ENCODE measurements around the gene TMEM63A. TPM values are rescaled to one million over a fixed set of nuclear protein-coding genes. Genes with fewer than 3 reads are reported as not detected.
A peak's percentile ranks its signal among the peaks of the same experiment; 100 is the strongest.
"Not testable (repeated sequence)": the region's sequence is repeated elsewhere in the genome, so short reads cannot be mapped to it uniquely, and the experiment has no call there.

Gene TMEM63A
- total RNA-seq, 1 donor from 2014 or later = 24.8 TPM

- Mint-ChIP-seq H3K36me3 (ENCODE audit: low read depth) (peaks cover 2% of the 10 kb centered on the region), H3K9me3 (no peaks in the 10 kb centered on the region), H3K4me3 (no peak overlapping the region), H3K4me1 (peaks cover 24% of the 10 kb centered on the region), H3K27ac (ENCODE audit: unreplicated experiment) (peak overlapping the region; percentile 89), H3K27me3 (ENCODE audit: low read depth) (no peaks in the 10 kb centered on the region)
- DNase-seq (ENCODE audit: low read depth, low spot score) = no peak
- no peak for TF ChIP-seq CTCF (conservative IDR thresholded peaks at IDR 0.05)
Measured at GRCh38 chr1:225817611-225818061, 64.5 kb downstream of the TMEM63A start.

- no peak for DNase-seq (ENCODE audit: low read depth, low spot score)
- H3K27ac Mint-ChIP-seq (ENCODE audit: unreplicated experiment) = peak overlapping the region; percentile 3
- H3K36me3 Mint-ChIP-seq (ENCODE audit: low read depth) = peaks cover 2% of the 10 kb centered on the region
- H3K4me1 Mint-ChIP-seq = peaks cover 24% of the 10 kb centered on the region
- TF ChIP-seq CTCF (conservative IDR thresholded peaks at IDR 0.05) = no peak
- H3K4me3 Mint-ChIP-seq = no peak overlapping the region
- no peaks in the 10 kb centered on the region for H3K27me3 Mint-ChIP-seq (ENCODE audit: low read depth)
- H3K9me3 Mint-ChIP-seq = no peaks in the 10 kb centered on the region
Measured at GRCh38 chr1:225816643-225817538, 65.3 kb downstream of the TMEM63A start.

GRCh38 chr1:225815526-225816178, 66.5 kb downstream of the TMEM63A start:
- H3K27me3 Mint-ChIP-seq (ENCODE audit: low read depth) = peaks cover 4% of the 10 kb centered on the region
- no peak for DNase-seq (ENCODE audit: low read depth, low spot score)
- peaks cover 2% of the 10 kb centered on the region for H3K36me3 Mint-ChIP-seq (ENCODE audit: low read depth)
- peaks cover 33% of the 10 kb centered on the region for H3K4me1 Mint-ChIP-seq
- H3K27ac Mint-ChIP-seq (ENCODE audit: unreplicated experiment) = no peak overlapping the region
- no peak overlapping the region for H3K4me3 Mint-ChIP-seq
- no peak for TF ChIP-seq CTCF (conservative IDR thresholded peaks at IDR 0.05)
- no peaks in the 10 kb centered on the region for H3K9me3 Mint-ChIP-seq

- DNase-seq (ENCODE audit: low read depth, low spot score) = not testable (repeated sequence)
Measured at GRCh38 chr1:225815090-225815489, 67.1 kb downstream of the TMEM63A start.

GRCh38 chr1:225814381-225814780, 67.8 kb downstream of the TMEM63A start:
- no peak overlapping the region for H3K4me3 Mint-ChIP-seq
- H3K36me3 Mint-ChIP-seq (ENCODE audit: low read depth) = peaks cover 2% of the 10 kb centered on the region
- no peak for TF ChIP-seq CTCF (conservative IDR thresholded peaks at IDR 0.05)
- peaks cover 8% of the 10 kb centered on the region for H3K27me3 Mint-ChIP-seq (ENCODE audit: low read depth)
- no peaks in the 10 kb centered on the region for H3K9me3 Mint-ChIP-seq
- H3K4me1 Mint-ChIP-seq = peaks cover 42% of the 10 kb centered on the region
- DNase-seq (ENCODE audit: low read depth, low spot score) = no peak
- H3K27ac Mint-ChIP-seq (ENCODE audit: unreplicated experiment) = no peak overlapping the region

More at GRCh38 chr1:225815090-225815489, 67.1 kb downstream of the TMEM63A start:
- H3K27ac Mint-ChIP-seq (ENCODE audit: unreplicated experiment); H3K36me3 Mint-ChIP-seq (ENCODE audit: low read depth); H3K4me3 Mint-ChIP-seq; H3K9me3 Mint-ChIP-seq; H3K27me3 Mint-ChIP-seq (ENCODE audit: low read depth): not testable (repeated sequence)
- peaks cover 37% of the 10 kb centered on the region for H3K4me1 Mint-ChIP-seq
